SU-DHL-6 (cell line): ENCODE results near the gene ALK.

ENCODE experiments used
- H2AFZ ChIP-seq: fragments of 200-600 bp; sonication (generic); 2 replicates; pipeline ENCODE4 v1.6.1; 2014; ENCODE audit warnings: low read depth, mild to moderate bottlenecking, moderate library complexity, mixed read lengths, antibody characterized with exemption, low read length; ENCODE audit not compliant: severe bottlenecking
- H3F3A ChIP-seq: fragments of 200-600 bp; shearing (Covaris generic); 2 replicates; pipeline ENCODE4 v1.6.0; 2016; ENCODE audit warnings: antibody characterized with exemption, mild to moderate bottlenecking; ENCODE audit not compliant: insufficient read depth
- H3K27ac ChIP-seq: fragments of 200-600 bp; sonication (generic); 2 replicates; pipeline ENCODE4 v1.5.1; 2016; ENCODE audit warnings: low read depth, mild to moderate bottlenecking, low read length, moderate library complexity, mixed read lengths
- H3K27me3 ChIP-seq: fragments of 200-600 bp; sonication (generic), shearing (Covaris generic); 2 replicates; pipeline ENCODE4 v1.6.0; 2014; ENCODE audit warnings: mild to moderate bottlenecking, low read length
- H3K36me3 ChIP-seq: fragments of 200-600 bp; sonication (generic); 2 replicates; pipeline ENCODE4 v1.6.1; 2014; ENCODE audit warnings: mild to moderate bottlenecking, low read length, mixed read lengths
- H3K4me2 ChIP-seq: fragments of 300-600, 200-600 bp; shearing (Covaris generic), sonication (generic); 2 replicates; pipeline ENCODE4 v1.6.0; 2014; ENCODE audit warnings: low read length, low read depth, mild to moderate bottlenecking; ENCODE audit not compliant: poor library complexity, severe bottlenecking
- H3K4me3 ChIP-seq: fragments of 200-600 bp; sonication (generic); 2 replicates; pipeline ENCODE4 v1.5.1; 2014; ENCODE audit warnings: antibody characterized with exemption, low read length, mild to moderate bottlenecking, mixed read lengths; ENCODE audit not compliant: insufficient read depth, poor library complexity, severe bottlenecking
- H3K79me2 ChIP-seq: fragments of 200-600 bp; sonication (generic); 2 replicates; pipeline ENCODE4 v1.6.1; 2014; ENCODE audit warnings: mild to moderate bottlenecking, low read length, moderate library complexity; ENCODE audit not compliant: insufficient read depth
- H3K9ac ChIP-seq: fragments of 200-600 bp; sonication (generic); 2 replicates; pipeline ENCODE4 v1.7.0; 2014; ENCODE audit warnings: mild to moderate bottlenecking, low read length
- H3K9me2 ChIP-seq: fragments of 200-600 bp; sonication (generic); replicated peaks from 2 replicates; pipeline ENCODE4 v1.6.1; 2014; ENCODE audit warnings: low read length; ENCODE audit not compliant: insufficient read depth
- H3K9me3 ChIP-seq: fragments of 200-600 bp; sonication (generic); 2 replicates; pipeline ENCODE4 v1.6.1; 2014; ENCODE audit warnings: low read length, mixed read lengths; ENCODE audit not compliant: insufficient read depth
- H4K20me1 ChIP-seq: fragments of 200-600 bp; sonication (generic); 2 replicates; pipeline ENCODE4 v1.6.1; 2014; ENCODE audit warnings: low read depth, mild to moderate bottlenecking, antibody characterized with exemption, low read length, moderate library complexity, mixed read lengths
- EZH2phosphoT487 ChIP-seq: fragments of 200-600 bp; sonication (generic), shearing (Covaris generic); conservative IDR thresholded peaks from 2 replicates; pipeline ENCODE4 v1.6.1; 2018; ENCODE audit warnings: mild to moderate bottlenecking, antibody characterized with exemption, low read length, moderate library complexity, mixed read lengths
- TF ChIP-seq, protein P1 (sequence below): fragments of 200-600 bp; sonication (generic); IDR thresholded peaks from one replicate; pipeline ENCODE4 v1.5.1; 2017; ENCODE audit warnings: antibody characterized with exemption, mild to moderate bottlenecking, low read length, moderate library complexity; ENCODE audit not compliant: insufficient read depth, poor library complexity, severe bottlenecking

The ALK gene

DNA sequence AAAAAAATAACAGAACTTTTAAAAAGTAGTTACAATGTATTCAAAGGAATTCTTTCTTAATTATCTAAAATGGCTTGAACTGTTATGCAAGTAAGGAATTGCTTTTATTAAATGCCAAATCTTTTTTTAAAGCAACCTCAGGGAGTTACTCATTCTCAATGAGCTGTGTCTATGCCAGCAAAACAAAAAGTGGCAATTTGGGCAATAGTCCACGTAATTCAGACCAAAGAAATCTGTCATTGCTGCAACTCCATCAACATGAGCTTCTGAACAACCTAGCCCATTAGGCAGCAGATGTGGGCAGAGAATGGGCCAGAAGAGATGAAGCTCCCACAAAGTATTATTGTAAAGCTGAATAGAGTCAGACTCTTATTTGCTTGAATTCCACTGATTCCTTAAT, 118.4 kb downstream of the ALK start:
- Histone ChIP-seq H3K9me3 (no peaks in the 10 kb centered on the region), H3F3A (no peaks in the 10 kb centered on the region), H4K20me1 (no peaks in the 10 kb centered on the region), H3K4me2 (no peak overlapping the region), H2AFZ (no peak overlapping the region), H3K9ac (no peak overlapping the region), H3K79me2 (no peaks in the 10 kb centered on the region), H3K4me3 (no peak overlapping the region), H3K9me2 (no peaks in the 10 kb centered on the region; the same call in 1 of the 2 replicates), H3K27me3 (no peaks in the 10 kb centered on the region), H3K36me3 (no peaks in the 10 kb centered on the region), H3K27ac (no peak overlapping the region)
- no peak for TF ChIP-seq EZH2phosphoT487
- TF ChIP-seq, protein P1, sequence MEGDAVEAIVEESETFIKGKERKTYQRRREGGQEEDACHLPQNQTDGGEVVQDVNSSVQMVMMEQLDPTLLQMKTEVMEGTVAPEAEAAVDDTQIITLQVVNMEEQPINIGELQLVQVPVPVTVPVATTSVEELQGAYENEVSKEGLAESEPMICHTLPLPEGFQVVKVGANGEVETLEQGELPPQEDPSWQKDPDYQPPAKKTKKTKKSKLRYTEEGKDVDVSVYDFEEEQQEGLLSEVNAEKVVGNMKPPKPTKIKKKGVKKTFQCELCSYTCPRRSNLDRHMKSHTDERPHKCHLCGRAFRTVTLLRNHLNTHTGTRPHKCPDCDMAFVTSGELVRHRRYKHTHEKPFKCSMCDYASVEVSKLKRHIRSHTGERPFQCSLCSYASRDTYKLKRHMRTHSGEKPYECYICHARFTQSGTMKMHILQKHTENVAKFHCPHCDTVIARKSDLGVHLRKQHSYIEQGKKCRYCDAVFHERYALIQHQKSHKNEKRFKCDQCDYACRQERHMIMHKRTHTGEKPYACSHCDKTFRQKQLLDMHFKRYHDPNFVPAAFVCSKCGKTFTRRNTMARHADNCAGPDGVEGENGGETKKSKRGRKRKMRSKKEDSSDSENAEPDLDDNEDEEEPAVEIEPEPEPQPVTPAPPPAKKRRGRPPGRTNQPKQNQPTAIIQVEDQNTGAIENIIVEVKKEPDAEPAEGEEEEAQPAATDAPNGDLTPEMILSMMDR = no peak

DNA sequence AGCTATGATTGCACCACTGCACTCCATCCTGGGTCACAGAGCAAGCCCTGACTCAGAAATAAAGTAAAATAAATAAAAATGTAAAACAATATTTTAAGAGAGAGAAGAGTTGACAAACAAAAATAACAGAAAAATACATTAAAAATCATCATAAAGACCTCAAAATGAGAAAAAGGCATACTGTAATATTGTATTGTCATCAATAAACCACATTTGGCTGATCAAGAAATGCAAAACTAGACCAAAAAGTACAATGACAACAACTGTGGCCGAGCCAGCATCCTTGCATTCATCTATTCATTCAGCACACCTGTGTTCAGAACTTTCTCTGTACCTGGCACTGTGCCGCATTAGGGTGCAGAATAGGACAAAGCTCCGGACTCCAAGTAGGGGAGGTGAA, 121.8 kb downstream of the ALK start:
- Histone ChIP-seq H3K27me3 (no peaks in the 10 kb centered on the region), H3K27ac (no peak overlapping the region), H3F3A (no peaks in the 10 kb centered on the region), H4K20me1 (no peaks in the 10 kb centered on the region), H3K4me3 (no peak overlapping the region), H3K4me2 (no peak overlapping the region), H3K9ac (no peak overlapping the region), H2AFZ (no peak overlapping the region), H3K79me2 (no peaks in the 10 kb centered on the region), H3K9me3 (no peaks in the 10 kb centered on the region), H3K9me2 (no peaks in the 10 kb centered on the region; the same call in 1 of the 2 replicates), H3K36me3 (no peaks in the 10 kb centered on the region)
- no peak for TF ChIP-seq EZH2phosphoT487
- TF ChIP-seq, protein P1 = no peak

DNA sequence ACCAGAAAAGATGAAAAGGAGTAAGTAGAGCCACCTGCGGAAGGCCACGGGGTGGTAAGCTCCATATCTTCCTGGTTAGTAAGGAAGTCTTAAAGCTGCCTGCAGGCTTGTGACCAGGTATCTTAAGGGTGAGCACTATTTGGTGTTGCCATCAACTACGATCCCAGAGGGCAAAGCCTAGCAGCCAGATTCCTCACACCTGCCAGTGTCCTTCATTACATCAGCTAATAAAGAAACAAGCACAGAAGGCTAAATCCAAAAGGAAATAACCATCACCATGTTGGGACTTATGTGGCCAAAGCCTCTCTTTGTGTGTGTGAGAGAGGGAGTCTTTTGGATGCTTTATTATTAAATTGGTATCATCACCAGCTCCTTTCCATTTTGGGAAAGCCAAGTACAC, 123.5 kb downstream of the ALK start:
- Histone ChIP-seq H3K27me3 (no peaks in the 10 kb centered on the region), H3K4me2 (no peak overlapping the region), H3K9me3 (no peaks in the 10 kb centered on the region), H3K36me3 (no peaks in the 10 kb centered on the region), H3K4me3 (no peak overlapping the region), H3K9ac (no peak overlapping the region), H3K79me2 (no peaks in the 10 kb centered on the region), H3F3A (no peaks in the 10 kb centered on the region), H3K9me2 (no peaks in the 10 kb centered on the region; the same call in 1 of the 2 replicates), H3K27ac (no peak overlapping the region), H4K20me1 (no peaks in the 10 kb centered on the region), H2AFZ (no peak overlapping the region)
- TF ChIP-seq, protein P1 = no peak
- no peak for TF ChIP-seq EZH2phosphoT487

DNA sequence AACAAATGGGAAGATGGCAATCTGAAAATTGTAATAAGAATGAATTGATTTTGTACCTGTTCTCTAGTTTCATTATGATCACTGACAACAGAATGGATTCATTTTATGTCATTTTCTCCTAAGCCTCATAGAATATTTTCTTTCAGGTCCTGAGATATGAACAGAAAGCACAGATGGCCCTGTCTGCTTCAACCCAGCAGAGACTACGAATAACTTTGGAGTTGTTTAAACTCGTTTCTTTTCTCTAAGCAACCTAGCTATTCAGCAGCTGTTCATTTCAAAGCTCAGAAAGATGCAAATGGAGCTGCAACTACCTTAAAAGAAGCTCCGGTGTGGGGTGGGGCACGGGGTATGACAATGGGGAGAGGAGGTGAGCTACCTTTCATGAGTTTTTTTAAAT, 124.9 kb downstream of the ALK start:
- Histone ChIP-seq H3K9me2 (no peaks in the 10 kb centered on the region; the same call in 1 of the 2 replicates), H4K20me1 (no peaks in the 10 kb centered on the region), H3F3A (no peaks in the 10 kb centered on the region), H3K79me2 (no peaks in the 10 kb centered on the region), H3K4me2 (no peak overlapping the region), H2AFZ (no peak overlapping the region), H3K9me3 (no peaks in the 10 kb centered on the region), H3K27me3 (no peaks in the 10 kb centered on the region), H3K36me3 (no peaks in the 10 kb centered on the region), H3K4me3 (no peak overlapping the region), H3K9ac (no peak overlapping the region), H3K27ac (no peak overlapping the region)
- TF ChIP-seq EZH2phosphoT487 = no peak
